ENCODE data around the gene GNA14. TPM values are rescaled to one million over a fixed set of nuclear protein-coding genes. Genes with fewer than 3 reads are reported as not detected.

Gene GNA14
- total and polyA plus RNA-seq, 2 of the 8 experiments (the other 6 are each of a cell fraction or from before 2014, with no cell fraction given) = 3.4 to 6.3 TPM

DNA sequence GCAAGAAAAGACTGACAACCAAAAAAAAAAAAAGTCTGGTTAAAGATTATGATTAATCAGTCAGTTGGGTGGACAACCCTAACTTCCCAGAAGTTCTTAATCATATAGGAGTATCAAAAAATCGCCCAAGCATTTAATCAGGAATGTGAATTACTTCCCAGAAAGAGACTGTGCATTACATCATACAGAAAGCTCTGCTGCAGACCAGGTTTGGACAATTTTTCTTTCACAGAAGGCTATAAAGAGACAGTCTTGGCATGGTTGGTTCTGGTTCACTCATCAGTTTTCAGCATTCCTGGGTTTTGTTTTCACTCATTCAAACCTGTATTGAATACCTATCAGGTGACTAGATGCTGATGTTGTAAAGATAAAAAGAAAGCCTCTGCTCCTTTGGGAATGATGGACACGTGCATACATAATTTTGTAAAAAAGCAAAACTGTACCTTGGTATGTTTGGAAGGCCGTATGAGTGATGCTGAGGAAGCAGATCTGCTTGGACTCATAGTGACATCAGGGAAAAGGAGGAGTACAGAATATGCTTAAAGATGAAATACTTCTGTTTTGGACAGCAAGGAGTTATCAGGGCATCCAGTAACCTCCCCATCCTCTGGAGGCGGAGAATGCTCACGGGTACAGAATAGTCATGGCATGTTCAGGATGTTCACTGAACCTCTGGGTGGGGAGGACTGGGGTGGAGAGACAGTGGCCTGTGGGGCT lies 178.4 kb downstream of the GNA14 start:
- no peak overlapping the region for H4K5ac ChIP-seq (ENCODE audit: insufficient read length, low read depth, low read length)
- H3K79me1 ChIP-seq (ENCODE audit: low read depth, low read length) = no peaks in the 10 kb centered on the region; the same call in 1 of the 2 replicates
- ChIA-PET POLR2A (ENCODE audit: partially characterized antibody) (no interaction called here), CTCF (ENCODE audit: partially characterized antibody) (interaction anchor here (0.7 to 7.9 kb wide), 3 partner anchors 10 to 113 kb away, joined by 5 to 72 read pairs (median 6); no protein-coding TSS in a partner anchor)
- no peaks in the 10 kb centered on the region for H3K23me2 ChIP-seq (ENCODE audit: low read depth, low read length)
- H3K56ac ChIP-seq (replicated peaks; ENCODE audit: insufficient read length, low read depth, low read length) = no peak overlapping the region
- FAIRE-seq = no peak
- H3K4me2 ChIP-seq (ENCODE audit: insufficient read depth in 1 of 2, low read depth in 2 of 2, low read length in 2 of 2) = no peak overlapping the region
- H2AK5ac ChIP-seq (ENCODE audit: low read depth, low read length) = no peak overlapping the region
- DNase-seq (ENCODE audit: low read depth in 1 of 2, low spot score in 2 of 2) = no peak
- 86% methylated on average over 5 of the region's 5 CpGs; no CpG with 5 or more reads in 1 of the 2 experiments for WGBS, 2 experiments (ENCODE audit: extremely low coverage in 1 of 2, insufficient coverage in 1 of 2, insufficient read length in 1 of 2, insufficient replicate concordance in 2 of 2, low coverage in 1 of 2, low lambda C conversion rate in 2 of 2, missing lambda C conversion rate in 1 of 2)
- no peak overlapping the region for H3K4ac ChIP-seq (replicated peaks; ENCODE audit: insufficient read length, low read depth, low read length)
- no peak overlapping the region for H3K27ac ChIP-seq (ENCODE audit: low read depth, low read length)
- H3K4me1 ChIP-seq (replicated peaks in 1 of 4; ENCODE audit: control insufficient read depth in 3 of 4, insufficient read depth in 4 of 4, low read length in 3 of 4) = peaks cover 0 to 6% (median 0%) of the 10 kb centered on the region in 4 experiments; a peak in 2 of 7 replicates
- H3K36me3 ChIP-seq (ENCODE audit: control insufficient read depth in 2 of 4, insufficient read depth in 4 of 4, low read length in 3 of 4) = no peaks in the 10 kb centered on the region
- no peak overlapping the region for H2BK20ac ChIP-seq (ENCODE audit: low read length)
- no peak overlapping the region for H3K4me3 ChIP-seq (ENCODE audit: extremely low read depth in 1 of 4, insufficient read depth in 2 of 4, low read depth in 3 of 4, low read length in 4 of 4)
- no peak overlapping the region for H4K8ac ChIP-seq (ENCODE audit: extremely low read depth, insufficient read depth, low read length)
- no peak overlapping the region for H3K23ac ChIP-seq (ENCODE audit: insufficient read length)
- H3K79me2 ChIP-seq (ENCODE audit: control insufficient read depth in 1 of 2, insufficient read depth in 2 of 2, low read length in 2 of 2) = no peaks in the 10 kb centered on the region
- no peak overlapping the region for H2AFZ ChIP-seq (ENCODE audit: low read length)
- peaks cover 0 to 3% of the 10 kb centered on the region in 2 experiments; a peak in 1 of 4 replicates for H3K9me3 ChIP-seq (ENCODE audit: insufficient read depth in 2 of 2, low read depth in 1 of 2, low read length in 1 of 2)
- no peak overlapping the region for H4K91ac ChIP-seq (replicated peaks; ENCODE audit: insufficient read length, low read length)
- H2BK12ac ChIP-seq (ENCODE audit: low read depth, low read length) = no peak overlapping the region
- H3K18ac ChIP-seq (ENCODE audit: extremely low read depth, low read length) = no peak overlapping the region
- no peaks in the 10 kb centered on the region for H3K27me3 ChIP-seq (replicated peaks in 1 of 4; ENCODE audit: control insufficient read depth in 3 of 4, extremely low read depth in 1 of 4, insufficient read depth in 3 of 4, low read length in 3 of 4)
- H2BK120ac ChIP-seq (replicated peaks; ENCODE audit: low read depth, low read length) = no peak overlapping the region
- no peak overlapping the region for H2BK15ac ChIP-seq (ENCODE audit: low read length)
- TF ChIP-seq GTF2F1 (IDR thresholded peaks at IDR 0.05; ENCODE audit: borderline replicate concordance, low read depth, low read length) (no peak), SUZ12 (IDR thresholded peaks at IDR 0.05; ENCODE audit: low read length) (no peak), CHD1 (IDR thresholded peaks at IDR 0.05; ENCODE audit: low read depth, low read length) (no peak), CHD2 (IDR thresholded peaks at IDR 0.05; ENCODE audit: low read length) (no peak), PHF8 (conservative IDR thresholded peaks at IDR 0.05; ENCODE audit: low read depth, low read length) (no peak), SIN3A (conservative IDR thresholded peaks at IDR 0.05 in 1 of 2, IDR thresholded peaks at IDR 0.05 in 1 of 2; ENCODE audit: low read depth in 1 of 2, low read length in 2 of 2) (no peak)
- no peak overlapping the region for H2BK5ac ChIP-seq (ENCODE audit: low read depth, low read length)
- H4K20me1 ChIP-seq (replicated peaks in 1 of 2; ENCODE audit: control insufficient read depth in 1 of 2, insufficient read depth in 2 of 2, low read length in 2 of 2) = no peaks in the 10 kb centered on the region
- no peak overlapping the region for H3K14ac ChIP-seq (ENCODE audit: insufficient read length)
- no peak overlapping the region for H3K9ac ChIP-seq (replicated peaks in 1 of 4; ENCODE audit: extremely low read depth in 1 of 4, low read depth in 3 of 4, low read length in 3 of 4)

All from H1 (cell line).